Measurements from ENCODE around the gene LMOD2. TPM values are rescaled to one million over a fixed set of nuclear protein-coding genes. Genes with fewer than 3 reads are reported as not detected.

LMOD2 gene
- total RNA-seq, 1 experiment from 2014 or later = not detected

GRCh38 chr7:123711832-123712293, 56.2 kb downstream of the LMOD2 start (continued):
- no peak for TF ChIP-seq ZBTB33 (IDR thresholded peaks at IDR 0.05; ENCODE audit: extremely low read depth, insufficient replicate concordance, low read length)
- no peak for TF ChIP-seq EZH2 (IDR thresholded peaks at IDR 0.05)
- TF ChIP-seq SP1 (IDR thresholded peaks at IDR 0.05; ENCODE audit: low read depth) = no peak
- no peak for TF ChIP-seq ELF1 (IDR thresholded peaks at IDR 0.05; ENCODE audit: borderline replicate concordance, low read depth)
- no peak for TF ChIP-seq POLR2AphosphoS5 (IDR thresholded peaks at IDR 0.05; ENCODE audit: low read depth, low read length)
- TF ChIP-seq ZFX (IDR thresholded peaks at IDR 0.05) = no peak

- Histone ChIP-seq H3K27me3 (ENCODE audit: insufficient read depth, low read length) (no peaks in the 10 kb centered on the region), H3K79me2 (ENCODE audit: insufficient read depth, low read length) (peaks cover 55% of the 10 kb centered on the region), H3K4me3 (replicated peaks in 1 of 2; ENCODE audit: low read depth in 1 of 2, low read length in 2 of 2) (no peak overlapping the region), H4K20me1 (ENCODE audit: insufficient read depth) (no peaks in the 10 kb centered on the region), H3K27ac (ENCODE audit: low read depth, low read length) (no peak overlapping the region), H3K9me2 (ENCODE audit: insufficient read depth) (no peaks in the 10 kb centered on the region), H3K4me1 (ENCODE audit: control insufficient read depth in 1 of 2, insufficient read depth in 2 of 2, low read length in 2 of 2) (peaks cover 0 to 11% of the 10 kb centered on the region in 2 experiments; a peak in 2 of 4 replicates), H3K4me2 (ENCODE audit: low read length) (no peak overlapping the region), H3K9me3 (ENCODE audit: control insufficient read depth in 1 of 2, insufficient read depth in 1 of 2, low read depth in 1 of 2, low read length in 2 of 2) (no peaks in the 10 kb centered on the region), H3K36me3 (ENCODE audit: control insufficient read depth in 1 of 2, insufficient read depth in 2 of 2, low read length in 2 of 2) (peaks cover 0 to 2% of the 10 kb centered on the region in 2 experiments; a peak in 2 of 4 replicates), H2AFZ (ENCODE audit: low read depth, low read length, poor library complexity, severe bottlenecking) (no peak overlapping the region), H3K9ac (ENCODE audit: low read length) (no peak overlapping the region)
- CTCF ChIA-PET = interaction anchor here (2.0 kb wide), 1 partner anchor 11 kb away, joined by 9 read pairs; no protein-coding TSS in a partner anchor
- TF ChIP-seq CTCF (IDR thresholded peaks at IDR 0.05 in 2 of 3, conservative IDR thresholded peaks at IDR 0.05 in 1 of 3; ENCODE audit: borderline replicate concordance in 1 of 3, insufficient read depth in 1 of 3, low read depth in 2 of 3, low read length in 2 of 3) (no peak), TCF7L2 (IDR thresholded peaks at IDR 0.05; ENCODE audit: borderline replicate concordance, extremely low read depth, insufficient read depth, insufficient read length) (no peak), YY1 (IDR thresholded peaks at IDR 0.05; ENCODE audit: extremely low read depth, insufficient replicate concordance, low read depth, low read length) (no peak), POLR2A (IDR thresholded peaks at IDR 0.05; ENCODE audit: borderline replicate concordance, extremely low read depth, insufficient read depth, insufficient read length) (no peak), CBX3 (IDR thresholded peaks at IDR 0.05; ENCODE audit: low read depth) (no peak), EZH2 (IDR thresholded peaks at IDR 0.05) (no peak), CEBPB (IDR thresholded peaks at IDR 0.05; ENCODE audit: low read depth) (no peak), SP1 (IDR thresholded peaks at IDR 0.05; ENCODE audit: low read depth) (no peak), SRF (IDR thresholded peaks at IDR 0.05; ENCODE audit: low read depth) (no peak), ATF3 (IDR thresholded peaks at IDR 0.05) (no peak), FOSL1 (IDR thresholded peaks at IDR 0.05; ENCODE audit: low read depth) (no peak), ELF1 (IDR thresholded peaks at IDR 0.05; ENCODE audit: borderline replicate concordance, low read depth) (no peak), POLR2AphosphoS5 (IDR thresholded peaks at IDR 0.05; ENCODE audit: low read depth, low read length) (no peak), JUND (IDR thresholded peaks at IDR 0.05) (no peak), ZBTB33 (IDR thresholded peaks at IDR 0.05; ENCODE audit: extremely low read depth, insufficient replicate concordance, low read length) (no peak)
- no TSS peak for BruUV-seq (replicated peaks)
- POLR2A ChIA-PET = no interaction called here
- ATAC-seq (no peak), DNase-seq (ENCODE audit: low read depth, low spot score) (no peak)
- intact Hi-C loops (cut with micrococcal nuclease) = no loop called here
- RAD21 ChIA-PET (ENCODE audit: low non-redundant PET in 1 of 2, low total read pairs in 2 of 2, uncharacterized antibody in 2 of 2, unreplicated experiment in 2 of 2) = no interaction called here
Observed at GRCh38 chr7:123712619-123713018, 57.0 kb downstream of the LMOD2 start.

Data from HCT116 (cell line).